ENCODE results near the gene LHX2.

LHX2 gene

GRCh38 chr9:124035001-124035650, 23.6 kb downstream of the LHX2 start:
- DNase-seq, result no peak

GRCh38 chr9:124036578-124036977, 25.0 kb downstream of the LHX2 start:
- no peak for DNase-seq

DNA sequence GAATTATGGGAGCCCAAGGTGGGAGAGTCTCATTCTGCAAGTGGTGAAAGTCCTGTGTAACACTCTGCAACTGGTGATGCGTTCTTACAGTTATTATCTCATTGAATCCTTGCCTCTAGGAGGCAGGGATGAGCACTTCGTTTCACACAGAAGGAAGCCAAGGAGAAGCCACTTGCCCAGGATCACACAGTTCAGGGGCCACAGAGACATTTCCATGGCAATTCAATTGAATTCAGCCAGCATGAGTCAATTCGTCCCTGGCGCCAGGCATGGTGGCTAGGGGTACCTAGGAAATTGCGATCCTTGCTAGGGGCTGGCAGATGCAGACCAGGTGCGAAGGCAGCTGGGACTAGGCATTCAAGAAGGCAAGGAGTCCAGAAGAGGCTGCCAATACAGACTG, 26.2 kb downstream of the LHX2 start:
- DNase-seq, result no peak

- DNase-seq, result no peak
Observed at GRCh38 chr9:124038239-124038638, 26.7 kb downstream of the LHX2 start.

GRCh38 chr9:124038790-124039633, 27.4 kb downstream of the LHX2 start:
- DNase-seq, result no peak

DNA sequence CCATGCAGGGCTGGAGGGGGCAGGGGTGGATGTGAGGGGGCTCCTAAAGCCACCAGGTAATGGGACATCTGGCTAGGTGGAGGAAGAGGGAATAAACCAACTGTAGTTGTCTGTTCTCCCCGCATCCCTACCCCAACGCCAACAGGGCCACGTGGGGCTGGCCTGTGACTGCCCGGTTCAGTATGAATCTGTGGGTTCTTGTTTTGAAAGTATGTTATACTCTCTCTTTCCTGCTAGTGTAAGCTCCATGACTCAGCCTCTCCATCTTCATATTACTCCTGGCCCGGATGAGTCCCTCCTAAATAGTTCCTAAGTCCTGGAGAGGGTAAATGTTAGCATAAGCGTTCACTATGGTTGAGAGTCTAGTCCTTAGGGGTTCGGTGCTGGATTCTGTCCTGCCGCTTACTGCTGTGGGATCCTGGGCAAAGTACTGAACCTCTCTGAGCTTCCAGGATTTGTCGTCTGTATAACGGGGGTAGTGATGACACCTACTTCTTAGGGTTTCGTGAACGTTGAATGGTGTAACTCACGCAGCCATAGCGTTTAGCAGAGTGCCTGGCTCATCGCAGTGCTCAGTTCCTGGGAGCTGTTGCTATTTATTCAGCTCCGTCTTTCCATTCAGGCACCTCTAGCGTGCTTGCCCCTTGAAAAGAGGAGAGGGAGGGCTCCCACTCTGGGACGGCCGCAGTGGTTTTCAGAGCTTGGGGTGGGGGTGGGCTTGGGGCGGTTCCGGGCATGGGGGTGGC, 28.8 kb downstream of the LHX2 start:
- no peak for DNase-seq

GRCh38 chr9:124040935-124041816, 29.6 kb downstream of the LHX2 start:
- no peak for DNase-seq

- no peak for DNase-seq
Observed at GRCh38 chr9:124041817-124042116, 30.2 kb downstream of the LHX2 start.

DNA sequence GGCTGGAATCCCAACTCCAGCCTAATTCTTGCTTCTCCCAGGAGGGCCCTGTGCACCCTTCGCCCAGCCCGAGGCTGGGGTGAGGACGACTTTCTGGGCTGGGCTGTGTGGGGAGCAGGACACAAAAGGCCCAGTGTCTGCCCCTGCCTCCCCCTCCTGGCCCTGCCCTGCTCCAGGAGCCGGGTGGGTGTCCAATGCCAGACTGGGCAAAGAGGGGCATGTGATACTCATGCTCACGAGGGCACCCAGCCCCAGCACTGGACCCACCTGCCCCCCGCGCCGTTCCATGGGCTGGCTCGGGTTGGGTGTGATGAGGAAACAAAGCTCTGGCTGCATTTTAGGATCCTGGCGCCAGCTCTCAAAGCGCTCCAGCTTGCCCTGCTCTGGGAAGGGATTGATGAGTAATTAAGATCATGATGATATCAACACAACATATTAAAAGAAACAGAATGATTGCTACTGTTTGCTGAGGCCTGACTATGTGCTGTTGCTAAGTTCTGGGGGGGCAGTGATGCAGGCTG, 30.7 kb downstream of the LHX2 start:
- no peak for DNase-seq

GRCh38 chr9:124044448-124044847, 32.9 kb downstream of the LHX2 start:
- no peak for DNase-seq

DNA sequence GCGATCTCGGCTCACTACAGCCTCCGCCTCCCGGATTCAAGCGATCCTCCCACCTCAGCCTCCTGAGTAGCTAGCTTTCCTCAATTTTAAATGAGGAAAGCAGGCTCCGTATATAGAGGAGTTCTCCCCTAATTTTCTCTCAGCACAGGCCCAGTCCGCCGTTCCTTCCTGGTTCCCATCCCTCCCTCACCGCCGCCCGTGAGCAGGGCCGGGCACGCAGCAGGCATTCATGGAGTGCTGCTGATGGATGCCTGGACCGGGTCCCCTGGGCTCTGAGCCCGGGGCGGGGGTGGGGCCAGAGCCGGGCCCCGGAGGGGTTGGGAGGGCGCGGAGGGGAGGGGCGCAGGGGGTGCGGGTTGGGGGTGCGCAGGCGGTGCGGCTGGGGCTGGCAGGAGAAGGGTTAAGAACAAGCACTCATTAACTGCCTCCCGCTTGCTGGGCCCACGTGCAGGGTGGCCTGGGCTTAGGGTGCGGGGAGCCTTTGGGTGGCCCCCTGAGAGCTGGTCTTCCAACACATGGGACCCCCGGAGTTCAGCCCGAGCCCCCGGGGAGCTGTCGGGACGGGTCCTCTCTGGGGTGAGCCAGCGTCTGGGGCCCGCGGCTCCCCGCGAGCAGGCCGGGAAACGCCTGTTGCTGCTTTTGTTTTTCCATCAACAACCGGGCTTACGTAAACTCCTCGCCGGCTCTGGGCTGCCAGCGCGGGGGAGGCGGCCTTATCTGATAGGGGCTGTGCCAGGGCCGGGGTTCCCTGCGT, 33.7 kb downstream of the LHX2 start:
- DNase-seq, result no peak

GRCh38 chr9:124045830-124046177, 34.2 kb downstream of the LHX2 start:
- no peak for DNase-seq

DNA sequence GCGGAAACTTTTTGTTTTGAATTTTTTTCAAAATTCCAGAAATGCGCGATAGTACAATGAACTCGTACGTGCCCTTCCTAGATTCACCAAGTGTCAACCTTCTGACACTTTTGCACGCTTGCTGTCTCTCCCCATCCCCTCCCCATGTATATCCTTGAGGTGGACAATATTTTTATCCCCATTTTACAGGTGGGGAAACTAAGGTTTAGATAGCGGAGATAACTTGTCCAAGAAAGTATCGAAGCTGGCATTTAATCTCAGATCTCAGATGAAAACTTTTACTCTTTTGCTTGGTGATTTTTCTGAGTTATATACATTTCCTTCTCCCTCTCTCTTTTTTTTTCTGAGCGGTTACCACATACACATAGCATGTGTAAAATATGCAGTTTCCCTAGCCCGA, 34.6 kb downstream of the LHX2 start:
- no peak for DNase-seq

DNA sequence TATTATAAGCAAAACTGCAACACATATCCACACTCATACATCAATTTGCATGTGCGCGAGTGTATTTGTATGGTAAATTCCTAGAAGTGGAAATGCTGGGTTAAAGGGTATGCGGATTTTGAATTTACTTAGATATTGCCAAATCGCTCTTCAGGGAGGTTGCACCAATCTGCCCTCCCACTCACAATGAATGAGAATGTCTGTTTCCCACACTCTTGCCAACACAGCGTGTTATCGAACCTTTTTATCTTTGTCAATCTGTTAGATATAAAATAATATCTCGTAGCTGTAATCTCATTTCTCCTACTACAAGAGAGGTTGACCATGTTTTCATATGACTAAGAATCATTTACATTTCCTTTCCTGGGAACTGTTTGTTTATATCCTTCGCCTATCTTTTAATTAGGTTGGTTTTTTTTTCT, 35.7 kb downstream of the LHX2 start:
- DNase-seq, result peak; percentile 20

DNA sequence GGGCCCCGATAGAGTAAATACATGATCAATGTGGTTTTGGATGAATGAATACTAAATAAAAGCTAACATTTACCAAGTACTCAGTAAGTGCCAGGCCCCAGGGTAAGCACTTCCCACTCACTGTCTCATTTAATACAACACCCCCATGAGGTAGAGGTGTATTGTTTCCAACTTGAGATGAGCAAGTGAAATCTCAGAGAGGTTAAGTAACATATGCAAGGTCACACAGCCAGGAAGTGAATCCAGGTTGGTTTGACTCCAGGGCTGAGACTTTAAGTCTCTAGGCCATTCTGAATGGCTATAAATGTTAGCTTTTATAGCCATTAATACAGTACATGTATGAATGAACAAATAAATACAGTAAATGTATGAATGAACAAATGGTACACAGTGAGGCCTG, 39.4 kb downstream of the LHX2 start:
- no peak for DNase-seq

DNA sequence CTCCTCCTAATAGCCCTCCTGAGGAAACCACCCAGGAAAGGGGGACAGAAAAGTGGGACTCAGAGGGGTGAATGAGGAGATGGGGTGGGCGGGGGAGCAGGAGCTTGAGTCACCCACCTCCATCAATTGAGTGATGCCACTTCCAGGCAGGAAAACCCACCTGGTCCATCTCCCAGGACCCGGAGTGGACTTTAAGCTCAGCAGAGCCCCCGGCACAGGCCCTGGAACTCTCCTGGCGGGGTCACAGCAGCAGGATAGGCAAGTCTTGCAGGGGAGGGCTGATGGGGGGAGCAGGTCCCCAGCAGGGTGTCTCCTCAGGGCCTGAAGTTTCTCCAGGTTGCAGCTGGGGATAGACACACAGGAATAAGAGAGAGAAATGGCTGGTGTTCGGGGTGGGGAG, 40.8 kb downstream of the LHX2 start:
- DNase-seq, result no peak

DNA sequence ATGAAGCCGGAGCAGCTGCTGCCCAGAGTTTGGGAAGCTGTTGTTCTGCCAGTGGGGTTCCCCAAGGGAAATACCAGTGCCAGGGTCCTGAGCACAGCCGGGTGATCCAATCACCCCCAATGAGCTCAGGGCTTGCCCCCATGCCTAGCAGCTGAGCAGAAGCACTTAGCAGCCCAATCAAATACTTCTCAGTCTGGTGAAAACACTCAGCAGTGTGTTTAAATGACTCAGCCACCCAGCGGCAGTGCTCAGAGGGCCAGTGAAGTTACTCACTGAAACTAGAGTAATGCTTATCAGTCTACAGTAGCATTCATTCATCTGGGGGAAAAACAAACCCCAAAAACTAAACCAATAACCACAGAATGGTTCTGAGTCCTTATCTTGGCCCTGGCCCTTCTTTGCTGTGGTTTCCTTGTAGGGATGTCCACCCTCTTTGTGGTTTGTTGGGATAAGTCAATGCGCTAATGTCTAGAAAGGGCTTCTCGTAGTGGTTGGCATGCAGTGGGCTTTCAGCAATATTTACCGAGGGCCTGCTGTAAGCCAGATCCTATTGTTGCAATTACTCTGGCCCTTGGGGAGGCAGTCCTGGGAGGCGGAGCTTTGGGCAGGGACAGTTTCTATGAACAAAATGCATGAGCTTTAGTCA, 43.1 kb downstream of the LHX2 start:
- no peak for DNase-seq

- no peak for DNase-seq
Observed at GRCh38 chr9:124060844-124061605, 49.5 kb downstream of the LHX2 start.

DNA sequence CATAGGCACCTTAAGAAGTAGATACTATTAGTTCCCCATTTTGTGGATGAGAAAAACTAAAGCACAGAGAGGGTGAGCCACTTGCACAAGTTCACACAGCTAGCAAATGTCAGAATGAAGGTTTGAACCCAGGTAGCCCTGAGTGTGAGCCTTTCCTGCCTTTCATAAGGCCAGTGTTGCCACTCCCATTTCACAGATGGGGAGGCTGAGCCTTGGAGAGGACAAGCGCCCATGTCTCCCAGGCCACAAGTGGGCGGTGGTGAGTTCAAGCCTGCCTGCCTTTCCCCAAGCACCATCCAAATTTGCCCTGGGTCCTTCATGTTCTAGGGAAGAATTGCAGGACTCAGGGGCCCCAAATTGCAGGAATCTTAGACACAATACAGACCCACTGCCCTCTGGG, 50.6 kb downstream of the LHX2 start:
- no peak for DNase-seq

DNA sequence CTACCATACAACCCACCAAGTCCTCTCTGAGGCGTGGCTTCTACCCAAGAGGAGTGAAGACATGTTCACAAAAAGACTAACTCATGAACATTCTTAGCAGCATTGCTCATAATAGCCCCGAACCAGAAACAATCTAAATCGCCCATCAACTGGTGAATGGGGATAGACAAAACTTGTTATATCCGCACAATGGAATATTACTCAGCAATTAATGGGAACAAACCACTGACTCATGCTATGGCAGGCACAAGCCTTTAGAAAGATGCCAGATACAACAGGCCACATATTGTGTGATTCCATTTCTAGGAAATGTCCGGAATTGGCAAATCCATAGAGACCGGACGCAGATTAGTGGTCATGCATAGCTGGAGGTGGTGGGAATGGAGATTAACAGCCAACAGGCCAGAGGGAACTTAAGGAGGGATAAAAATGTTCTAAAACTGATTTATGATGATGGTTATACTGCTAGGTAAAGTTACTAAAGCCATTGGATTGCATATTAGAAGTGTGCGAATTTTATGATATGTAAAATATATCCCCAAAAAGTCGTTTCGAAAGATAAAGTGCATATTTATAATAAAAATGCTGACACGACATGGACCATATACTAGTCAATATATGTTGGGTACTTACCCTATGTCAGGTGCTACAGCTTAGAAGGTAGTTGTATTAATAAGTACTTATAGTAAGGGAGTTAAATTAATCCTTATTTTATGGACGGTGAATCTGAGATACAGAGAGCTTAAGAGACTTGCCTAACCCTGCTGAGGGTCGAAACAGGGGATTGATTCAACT, 55.4 kb downstream of the LHX2 start:
- no peak for DNase-seq
